ENCODE measurements around the gene PPIL3. TPM values are rescaled to one million over a fixed set of nuclear protein-coding genes. Genes with fewer than 3 reads are reported as not detected.
A peak's percentile ranks its signal among the peaks of the same experiment; 100 is the strongest.
"Not testable (repeated sequence)": the region's sequence is repeated elsewhere in the genome, so short reads cannot be mapped to it uniquely, and the experiment has no call there.

The PPIL3 gene
- total and polyA plus RNA-seq, 5 donors = 19.6 to 31.5 (median 25.9) TPM

DNA sequence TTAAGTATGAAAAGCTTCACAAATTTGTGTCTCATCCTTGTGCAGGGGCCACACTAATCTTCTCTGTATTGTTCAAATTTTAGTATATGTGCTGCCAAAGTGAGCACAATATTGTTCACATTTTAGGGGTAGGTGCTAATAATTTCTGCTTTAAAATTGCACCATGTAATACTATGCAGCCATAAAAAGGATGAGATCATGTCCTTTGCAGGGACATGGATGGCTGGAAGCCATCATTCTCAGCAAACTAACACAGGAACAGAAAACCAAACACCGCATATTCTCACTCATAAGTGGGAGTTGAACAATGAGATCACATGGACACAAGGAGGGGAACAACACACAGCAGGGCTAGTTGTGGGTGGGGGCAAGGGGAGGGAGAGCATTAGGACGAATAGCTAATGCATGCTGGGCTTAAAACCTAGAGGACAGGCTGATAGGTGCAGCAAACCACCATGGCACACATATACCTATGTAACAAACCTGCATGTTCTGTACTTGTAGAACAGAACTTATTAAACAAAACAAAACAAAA lies 7.1 kb downstream of the PPIL3 start:
- DNase-seq; intact Hi-C loops (cut with DNase I); H3K4me1 ChIP-seq (ENCODE audit: control insufficient read depth, insufficient read depth, low read length); H3K27me3 ChIP-seq (ENCODE audit: control insufficient read depth, insufficient read depth); H3K4me3 ChIP-seq (ENCODE audit: low read length); ATAC-seq; H3K27ac ChIP-seq (ENCODE audit: low read length); H3K9me3 ChIP-seq (ENCODE audit: control insufficient read depth, low read length): not testable (repeated sequence)
- WGBS = 73% methylated on average over 2 of the region's 2 CpGs

DNA sequence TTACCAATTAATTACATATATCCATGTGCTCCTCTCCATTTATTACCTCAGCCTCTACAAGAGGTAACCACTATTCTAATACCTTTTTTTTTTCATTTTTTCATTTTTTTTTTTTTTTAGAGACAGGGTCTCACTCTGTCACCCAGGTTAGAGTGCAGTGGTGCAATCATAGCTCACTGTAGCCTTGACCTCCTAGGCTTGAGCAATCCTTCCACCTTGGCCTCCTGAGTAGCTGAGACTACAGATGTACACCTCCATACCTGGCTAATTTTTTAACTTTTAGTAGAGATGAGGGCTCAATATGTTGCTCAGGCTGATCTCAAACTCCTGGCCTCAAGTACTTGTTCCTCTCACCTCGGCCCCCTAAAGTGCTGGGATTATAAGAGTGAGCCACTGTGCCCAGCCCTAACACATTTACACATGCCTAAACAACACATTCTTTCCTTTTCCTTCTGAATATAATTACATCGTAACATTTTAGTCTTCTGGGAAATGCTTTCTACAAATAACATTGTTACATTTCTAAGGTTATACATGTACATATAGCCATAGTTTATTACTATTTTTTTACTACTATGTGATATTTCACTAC lies 10.5 kb downstream of the PPIL3 start:
- Histone ChIP-seq H3K4me3 (ENCODE audit: low read length) (no peak overlapping the region), H3K4me1 (ENCODE audit: control insufficient read depth, insufficient read depth, low read length) (no peaks in the 10 kb centered on the region), H3K27ac (ENCODE audit: low read length) (no peak overlapping the region), H3K9me3 (ENCODE audit: control insufficient read depth, low read length) (no peaks in the 10 kb centered on the region), H3K27me3 (ENCODE audit: control insufficient read depth, insufficient read depth) (no peaks in the 10 kb centered on the region)
- DNase-seq (no peak), ATAC-seq (no peak)
- WGBS = 83% methylated on average over 2 of the region's 2 CpGs
- intact Hi-C loops (cut with DNase I) = no loop called here

DNA sequence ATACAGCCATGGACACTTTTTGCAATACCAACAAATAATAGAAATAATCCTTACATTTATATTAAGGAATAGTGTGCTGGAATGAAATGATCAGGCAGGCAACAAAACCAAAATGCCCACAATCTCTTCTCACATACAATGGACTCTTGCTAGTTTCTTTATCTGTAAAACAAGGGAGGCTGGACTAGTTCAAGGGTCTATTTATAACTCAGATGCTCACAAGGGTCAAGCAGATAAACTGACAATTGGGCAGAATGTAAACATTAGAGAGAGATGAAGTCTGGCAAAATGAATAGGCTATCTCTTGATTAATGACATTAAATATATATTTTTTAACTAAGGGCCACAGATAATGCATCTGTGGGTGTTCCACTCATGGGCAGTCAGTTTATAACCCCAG lies 11.4 kb downstream of the PPIL3 start:
- Histone ChIP-seq H3K9me3 (ENCODE audit: control insufficient read depth, low read length) (no peaks in the 10 kb centered on the region), H3K27ac (ENCODE audit: low read length) (no peak overlapping the region), H3K4me1 (ENCODE audit: control insufficient read depth, insufficient read depth, low read length) (no peaks in the 10 kb centered on the region), H3K4me3 (ENCODE audit: low read length) (no peak overlapping the region), H3K27me3 (ENCODE audit: control insufficient read depth, insufficient read depth) (no peaks in the 10 kb centered on the region)
- intact Hi-C loops (cut with DNase I) = no loop called here
- DNase-seq (no peak), ATAC-seq (peak; percentile 32 to 47)

DNA sequence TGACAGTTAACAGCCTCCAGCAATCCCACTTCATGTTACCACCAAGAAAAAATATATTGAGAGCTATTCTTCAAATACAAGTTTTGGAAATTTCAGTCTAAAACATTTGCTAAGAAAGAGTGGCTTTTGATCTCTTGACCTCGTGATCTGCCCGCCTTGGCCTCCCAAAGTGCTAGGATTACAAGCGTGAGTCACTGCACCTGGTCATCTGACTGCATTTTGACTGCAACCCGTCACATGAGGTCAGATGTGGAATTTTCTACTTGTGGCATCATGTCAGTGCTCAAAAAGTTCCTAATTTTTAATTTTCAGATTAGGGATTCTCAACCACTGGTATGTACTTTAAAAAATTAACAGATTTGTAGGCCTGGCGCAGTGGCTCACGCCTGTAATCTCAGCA lies 15.3 kb downstream of the PPIL3 start:
- no peak for ATAC-seq
- 96% methylated on average over 6 of the region's 6 CpGs for WGBS

DNA sequence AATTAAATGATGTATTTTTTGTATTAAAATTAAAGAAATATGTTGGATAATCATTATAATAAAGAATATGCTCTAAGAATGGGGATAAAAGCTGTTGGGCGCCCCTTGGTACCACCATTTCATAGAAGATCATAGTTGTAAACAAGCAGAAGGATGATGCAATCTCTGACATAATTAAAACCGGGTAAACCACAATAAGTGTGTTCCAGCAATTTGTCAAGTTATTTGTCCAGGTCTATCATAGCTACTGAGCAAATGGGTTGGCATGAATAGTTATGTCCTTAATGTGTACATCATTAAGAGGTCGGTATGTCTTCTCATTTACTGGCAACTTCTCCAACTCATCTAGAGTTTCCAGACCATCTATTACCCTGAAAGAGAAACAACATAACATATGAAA lies 17.7 kb downstream of the PPIL3 start:
- H3K27me3 ChIP-seq (ENCODE audit: control insufficient read depth, insufficient read depth) = no peaks in the 10 kb centered on the region
- DNase-seq (no peak), ATAC-seq (no peak)
- intact Hi-C loops (cut with DNase I) = no loop called here
- H3K27ac ChIP-seq (ENCODE audit: low read length) = no peak overlapping the region
- H3K9me3 ChIP-seq (ENCODE audit: control insufficient read depth, low read length) = no peaks in the 10 kb centered on the region
- WGBS = 86% methylated on average over 3 of the region's 3 CpGs
- peaks cover 2% of the 10 kb centered on the region for H3K4me1 ChIP-seq (ENCODE audit: control insufficient read depth, insufficient read depth, low read length)
- no peak overlapping the region for H3K4me3 ChIP-seq (ENCODE audit: low read length)

More for the DNA sequence above, 15.3 kb downstream of the PPIL3 start:
- no peak overlapping the region for H3K4me3 ChIP-seq (ENCODE audit: low read length)
- DNase-seq = no peak
- no peak overlapping the region for H3K27ac ChIP-seq (ENCODE audit: low read length)
- no peaks in the 10 kb centered on the region for H3K9me3 ChIP-seq (ENCODE audit: control insufficient read depth, low read length)
- H3K27me3 ChIP-seq (ENCODE audit: control insufficient read depth, insufficient read depth) = no peaks in the 10 kb centered on the region
- peaks cover 2% of the 10 kb centered on the region for H3K4me1 ChIP-seq (ENCODE audit: control insufficient read depth, insufficient read depth, low read length)
- intact Hi-C loops (cut with DNase I) = no loop called here

DNA sequence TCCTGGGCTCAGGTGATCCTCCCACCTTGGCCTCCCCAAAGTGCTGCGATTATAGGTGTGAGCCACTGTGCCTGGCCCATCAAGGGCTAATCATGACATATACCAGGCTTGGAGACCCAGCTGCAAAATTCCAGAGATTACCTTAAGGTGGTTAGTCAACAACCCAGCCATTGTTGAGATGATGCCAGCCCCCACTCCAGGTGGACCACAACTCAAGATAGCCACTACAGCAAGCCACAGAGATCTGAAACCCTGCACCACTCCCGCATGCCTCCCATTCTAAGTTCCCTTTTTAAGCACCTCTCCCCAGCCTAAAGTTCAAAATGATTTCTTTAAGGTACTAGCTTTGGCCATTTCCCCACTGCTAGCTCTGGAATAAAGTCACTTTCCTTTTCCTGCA lies 19.9 kb downstream of the PPIL3 start:
- no peaks in the 10 kb centered on the region for H3K27me3 ChIP-seq (ENCODE audit: control insufficient read depth, insufficient read depth)
- no peak overlapping the region for H3K4me3 ChIP-seq (ENCODE audit: low read length)
- peaks cover 2% of the 10 kb centered on the region for H3K4me1 ChIP-seq (ENCODE audit: control insufficient read depth, insufficient read depth, low read length)
- 93% methylated on average over 2 of the region's 2 CpGs for WGBS
- no peaks in the 10 kb centered on the region for H3K9me3 ChIP-seq (ENCODE audit: control insufficient read depth, low read length)
- no peak overlapping the region for H3K27ac ChIP-seq (ENCODE audit: low read length)
- ATAC-seq (no peak), DNase-seq (no peak)
- intact Hi-C loops (cut with DNase I) = no loop called here

DNA sequence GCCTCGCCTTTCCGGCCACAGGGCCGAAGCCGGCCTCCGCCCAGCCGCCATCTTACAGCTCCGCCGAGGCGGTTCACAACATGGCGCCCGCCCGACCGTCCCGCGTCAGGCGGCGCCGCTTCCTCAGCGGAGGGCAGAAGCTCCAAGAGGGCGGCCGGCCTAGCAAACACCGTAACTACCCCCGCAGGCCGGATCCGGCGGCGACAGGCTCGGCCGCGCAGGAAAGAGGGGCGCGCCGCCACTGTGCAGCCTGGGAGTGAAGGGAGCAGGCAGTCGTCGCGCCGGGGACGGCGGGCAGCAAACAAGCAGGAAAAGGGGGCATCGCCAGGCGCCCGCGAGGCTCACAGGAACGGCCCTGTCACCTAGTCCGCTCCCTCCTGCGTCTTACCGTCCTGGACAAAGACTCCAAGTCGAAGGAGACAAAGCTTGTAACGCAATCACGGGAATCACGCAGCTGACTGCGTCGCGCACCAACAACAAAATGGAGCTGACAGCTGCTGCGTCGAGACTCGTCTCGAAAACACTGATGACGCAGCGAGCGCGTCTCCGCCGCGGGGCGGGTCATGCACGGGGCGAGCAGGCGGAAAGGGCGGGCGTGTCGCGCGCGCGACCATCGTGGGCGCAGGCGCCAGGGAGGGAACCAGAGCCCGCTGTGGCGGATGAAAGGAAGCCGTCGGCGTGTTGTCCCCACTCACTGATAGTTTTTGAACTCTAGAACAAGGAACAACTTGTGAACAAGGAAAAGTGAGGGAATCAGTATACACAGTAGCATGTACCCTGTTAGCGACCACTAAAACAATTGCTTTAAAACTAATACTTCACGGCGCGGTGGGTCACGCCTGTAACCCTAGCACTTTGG lies 24.5 kb downstream of the PPIL3 start, which contains the start of gene CLK1:
Gene CLK1, minus strand, starts transcription at position 483 of the 859 bp plus-strand sequence. CDS start 2,796 bp downstream, outside the sequence.
- intact Hi-C loops (cut with DNase I) = loop anchor here in 1 of 4 donors (5.0 kb wide), 1 partner anchor 52 kb away; the partner anchor contains the start of gene BZW1
- Histone ChIP-seq H3K27me3 (ENCODE audit: control insufficient read depth, insufficient read depth) (no peaks in the 10 kb centered on the region), H3K4me3 (ENCODE audit: low read length) (peak within 1 kb of the TSS; percentile 83), H3K9me3 (ENCODE audit: control insufficient read depth, low read length) (no peaks in the 10 kb centered on the region), H3K27ac (ENCODE audit: low read length) (peak within 1 kb of the TSS; percentile 99), H3K4me1 (ENCODE audit: control insufficient read depth, insufficient read depth, low read length) (no peaks in the 10 kb centered on the region)
- WGBS = under 1% methylated on average over 89 of the region's 89 CpGs
- peak; percentile 96 for ATAC-seq
- peak; percentile 98 to 100 (median 99) for DNase-seq

DNA sequence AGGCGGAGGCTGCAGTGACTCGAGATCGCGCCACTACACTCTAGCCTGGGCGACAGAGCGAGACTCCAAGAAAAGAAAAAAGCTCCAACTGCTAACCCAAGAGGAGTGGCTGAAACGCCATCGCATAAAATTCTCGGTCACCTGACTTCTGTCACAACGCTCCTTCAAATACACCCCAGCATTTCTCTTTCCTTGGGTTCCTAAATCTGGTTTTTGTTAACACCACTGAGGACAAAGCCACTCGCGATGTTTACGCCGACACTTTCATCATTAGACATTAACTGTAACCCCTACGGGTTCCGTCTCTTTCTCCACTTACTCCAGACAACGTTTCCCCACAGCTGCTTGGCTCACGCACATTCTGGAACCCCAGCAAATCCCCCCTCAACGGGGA lies 25.1 kb downstream of the PPIL3 start:
- peak overlapping the region; percentile 99 for H3K27ac ChIP-seq (ENCODE audit: low read length)
- H3K9me3 ChIP-seq (ENCODE audit: control insufficient read depth, low read length) = no peaks in the 10 kb centered on the region
- H3K4me3 ChIP-seq (ENCODE audit: low read length) = peak overlapping the region; percentile 83
- DNase-seq (no peak), ATAC-seq (peak in 1 of 2 donors; percentile 1)
- intact Hi-C loops (cut with DNase I) = loop anchor here in 1 of 4 donors (5.0 kb wide), 1 partner anchor 51 kb away; the partner anchor contains the start of gene BZW1
- WGBS = under 1% methylated on average over 19 of the region's 19 CpGs
- H3K27me3 ChIP-seq (ENCODE audit: control insufficient read depth, insufficient read depth) = no peaks in the 10 kb centered on the region
- H3K4me1 ChIP-seq (ENCODE audit: control insufficient read depth, insufficient read depth, low read length) = no peaks in the 10 kb centered on the region

DNA sequence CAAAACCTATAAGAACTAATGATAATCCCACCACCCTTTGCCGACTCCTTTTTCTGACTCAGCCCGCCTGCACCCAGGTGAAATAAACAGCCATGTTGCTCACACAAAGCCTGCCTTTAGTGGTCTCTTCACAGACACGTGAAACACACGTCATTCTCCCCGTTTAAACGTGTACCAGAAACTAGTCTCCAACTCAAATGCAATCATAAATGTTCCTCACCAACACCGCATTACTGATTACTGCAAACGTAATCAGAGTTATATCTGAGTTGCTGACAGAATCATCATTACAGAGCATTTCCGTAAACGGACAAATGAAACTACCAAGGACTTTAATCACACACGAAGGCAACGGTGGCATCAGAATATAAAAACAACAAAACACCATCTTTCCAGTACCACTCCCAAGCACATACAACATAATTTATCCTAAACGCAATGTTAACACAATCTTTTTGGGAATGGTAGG lies 26.3 kb downstream of the PPIL3 start:
- peak overlapping the region; percentile 77 for H3K27ac ChIP-seq (ENCODE audit: low read length)
- no peak for DNase-seq
- H3K27me3 ChIP-seq (ENCODE audit: control insufficient read depth, insufficient read depth) = no peaks in the 10 kb centered on the region
- under 1% methylated on average over 13 of the region's 13 CpGs for WGBS
- ATAC-seq = no peak
- peaks cover 2% of the 10 kb centered on the region for H3K4me1 ChIP-seq (ENCODE audit: control insufficient read depth, insufficient read depth, low read length)
- H3K9me3 ChIP-seq (ENCODE audit: control insufficient read depth, low read length) = no peaks in the 10 kb centered on the region
- intact Hi-C loops (cut with DNase I) = loop anchor here in 1 of 4 donors (5.0 kb wide), 1 partner anchor 50 kb away; the partner anchor contains the start of gene BZW1
- H3K4me3 ChIP-seq (ENCODE audit: low read length) = peak overlapping the region; percentile 83

DNA sequence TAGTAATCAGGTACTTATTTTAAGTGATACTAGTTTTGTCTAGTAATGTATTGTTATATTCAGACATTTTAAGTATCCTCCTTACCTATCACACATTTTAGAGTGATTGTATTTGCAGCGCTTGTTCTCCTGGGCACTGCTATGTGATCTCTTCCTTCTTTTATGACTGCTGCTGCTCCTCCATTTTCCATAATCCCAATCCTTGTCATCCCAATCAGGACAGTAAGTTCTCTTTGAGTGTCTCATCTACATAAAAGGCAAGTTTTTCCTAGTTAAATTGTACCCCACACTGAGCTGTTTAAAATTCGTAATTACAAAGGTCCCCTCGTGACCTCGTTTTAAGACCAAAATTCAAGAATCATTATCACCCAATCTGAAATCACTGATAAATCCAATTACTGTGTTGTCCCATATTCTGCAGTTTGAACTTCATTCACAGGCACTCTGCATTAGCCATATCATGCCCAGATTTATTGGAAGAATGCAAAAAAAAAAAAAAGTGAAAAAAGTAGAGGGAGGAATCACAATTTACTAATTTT lies 27.2 kb downstream of the PPIL3 start:
- peaks cover 3% of the 10 kb centered on the region for H3K4me1 ChIP-seq (ENCODE audit: control insufficient read depth, insufficient read depth, low read length)
- H3K4me3 ChIP-seq (ENCODE audit: low read length) = peak overlapping the region; percentile 83
- H3K9me3 ChIP-seq (ENCODE audit: control insufficient read depth, low read length) = no peaks in the 10 kb centered on the region
- intact Hi-C loops (cut with DNase I) = loop anchor here in 1 of 4 donors (5.0 kb wide), 1 partner anchor 49 kb away; the partner anchor contains the start of gene BZW1
- 2% methylated on average over 4 of the region's 4 CpGs for WGBS
- ATAC-seq (no peak), DNase-seq (no peak)
- H3K27me3 ChIP-seq (ENCODE audit: control insufficient read depth, insufficient read depth) = no peaks in the 10 kb centered on the region
- no peak overlapping the region for H3K27ac ChIP-seq (ENCODE audit: low read length)
